GM18861 (cell line): Measurements from ENCODE around the gene POU2AF2.
"Not testable (repeated sequence)": the region's sequence is repeated elsewhere in the genome, so short reads cannot be mapped to it uniquely, and the experiment has no call there.

Source experiments
- ATAC-seq: cut with Tn5 transposase; IDR thresholded peaks from one replicate; pipeline ENCODE4 v1.9.1; 2021; ENCODE audit not compliant: unreplicated experiment

Gene POU2AF2

GRCh38 chr11:111258046-111258445, 12.5 kb downstream of the POU2AF2 start:
- ATAC-seq: no peak

- ATAC-seq: no peak
These were observed 14.4 kb downstream of the POU2AF2 start for GRCh38 chr11:111259896-111260295.

GRCh38 chr11:111260811-111261210, 15.3 kb downstream of the POU2AF2 start:
- no peak for ATAC-seq

GRCh38 chr11:111264646-111265045, 19.1 kb downstream of the POU2AF2 start:
- ATAC-seq: no peak

GRCh38 chr11:111265421-111265820, 19.9 kb downstream of the POU2AF2 start:
- no peak for ATAC-seq

- not testable (repeated sequence) for ATAC-seq
These were observed 22.8 kb downstream of the POU2AF2 start for GRCh38 chr11:111268303-111268702.

- no peak for ATAC-seq
These were observed 23.8 kb downstream of the POU2AF2 start for GRCh38 chr11:111269146-111269868.

GRCh38 chr11:111272420-111272819, 26.9 kb downstream of the POU2AF2 start:
- ATAC-seq: no peak

- no peak for ATAC-seq
These were observed 37.1 kb downstream of the POU2AF2 start for GRCh38 chr11:111282562-111283075.

- ATAC-seq: no peak
These were observed 38.5 kb downstream of the POU2AF2 start for GRCh38 chr11:111283945-111284481.

GRCh38 chr11:111285189-111286091, 39.9 kb downstream of the POU2AF2 start:
- no peak for ATAC-seq

GRCh38 chr11:111291764-111292163, 46.2 kb downstream of the POU2AF2 start:
- no peak for ATAC-seq

GRCh38 chr11:111292408-111292807, 46.9 kb downstream of the POU2AF2 start:
- not testable (repeated sequence) for ATAC-seq

- no peak for ATAC-seq
These were observed 50.7 kb downstream of the POU2AF2 start for GRCh38 chr11:111296196-111296595.

GRCh38 chr11:111297696-111298095, 52.2 kb downstream of the POU2AF2 start:
- ATAC-seq: no peak

GRCh38 chr11:111298413-111299100, 53.0 kb downstream of the POU2AF2 start, which contains the start of gene POU2AF3:
Gene POU2AF3 (plus strand): TSS chr11:111298546. CDS start chr11:111298582, 36 bp downstream.
- ATAC-seq: no peak

GRCh38 chr11:111299101-111300026, 53.8 kb downstream of the POU2AF2 start:
- ATAC-seq: no peak

- no peak for ATAC-seq
These were observed 55.0 kb downstream of the POU2AF2 start for GRCh38 chr11:111300569-111300968.

GRCh38 chr11:111301004-111301841, 55.7 kb downstream of the POU2AF2 start:
- peak; percentile 45 for ATAC-seq
